Left lobe of liver (tissue), 2 donors: ENCODE data around the gene SLC16A10. TPM values are rescaled to one million over a fixed set of nuclear protein-coding genes. Genes with fewer than 3 reads are reported as not detected.
A peak's percentile ranks its signal among the peaks of the same experiment; 100 is the strongest.

Experiments used
- ATAC-seq: fragments of 200-7000 bp; cut with Tn5 transposase; one replicate; pipeline ENCODE4 v1.9.1; 2020; ENCODE audit warnings: mild to moderate bottlenecking, moderate library complexity
- DNase-seq: peaks from one replicate; pipeline ENCODE4 v3.0.0-alpha.2; 2020; ENCODE audit warnings: low spot score
- total RNA-seq: library from RNA; stranded (reverse); gene quantifications from one replicate; pipeline ENCODE4 v1.2.1, GENCODE V29; 2021
- donor health status: DM: no; HTN: no; CAD: no; lungs with moderate emphysema.
- donor health status: DM: no; HTN: yes; CAD: no.

SLC16A10 gene
- total RNA-seq, 1 donor from 2014 or later: 14.9 TPM

- ATAC-seq (peak; percentile 92), DNase-seq (no peak)
Observed at GRCh38 chr6:111210194-111210728, 123.0 kb downstream of the SLC16A10 start.

DNA sequence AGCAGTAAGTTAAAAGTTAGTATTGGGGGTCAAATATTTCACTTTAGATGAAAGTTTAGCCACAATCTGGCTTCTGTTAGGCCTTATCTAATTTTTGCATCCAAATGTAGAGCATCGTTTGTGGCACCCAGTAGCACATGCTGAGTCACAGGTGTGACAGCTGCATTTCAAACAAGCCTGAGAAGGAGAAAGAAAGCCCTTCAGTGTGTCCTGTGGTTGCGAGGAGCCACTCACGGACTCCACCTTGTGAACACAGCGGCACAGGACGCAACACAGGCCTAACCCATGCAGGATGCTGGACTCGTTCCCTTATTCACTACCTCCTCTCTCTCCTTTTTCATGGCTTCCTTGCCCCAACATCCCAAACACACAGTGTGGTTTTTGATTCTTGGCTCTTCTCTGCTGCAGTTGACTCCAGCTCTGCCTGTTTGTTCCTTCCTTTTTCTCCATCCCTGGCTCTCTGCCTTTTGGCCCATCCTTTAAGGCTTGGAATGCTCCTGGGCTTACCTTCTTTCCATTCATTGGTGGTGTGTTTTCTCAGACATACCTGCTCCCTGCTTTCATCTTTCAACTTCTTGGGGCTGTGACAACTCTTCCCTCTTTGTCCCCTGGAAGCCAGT, 124.2 kb downstream of the SLC16A10 start:
- DNase-seq: no peak
- ATAC-seq: no peak

DNA sequence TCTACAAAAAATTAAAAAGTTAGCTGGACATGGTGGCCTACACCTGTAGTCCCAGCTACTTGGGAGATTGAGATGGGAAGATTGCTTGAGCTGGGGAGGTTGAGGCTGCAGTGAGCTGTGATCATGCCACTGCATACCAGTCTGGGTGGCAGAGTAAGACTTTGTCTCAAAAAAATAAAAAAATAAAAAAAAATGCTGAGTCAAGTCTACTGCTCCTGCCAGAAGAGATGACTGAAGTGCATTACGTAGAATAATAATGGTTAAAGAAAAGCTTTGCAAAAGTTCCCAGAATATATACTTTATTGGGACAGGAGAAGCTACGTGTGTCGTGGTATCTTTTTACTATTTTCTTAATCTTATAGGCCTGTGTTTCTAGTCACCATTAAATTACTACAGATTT, 125.3 kb downstream of the SLC16A10 start:
- no peak for ATAC-seq
- no peak for DNase-seq

GRCh38 chr6:111215131-111215530, 127.8 kb downstream of the SLC16A10 start:
- DNase-seq (no peak), ATAC-seq (no peak)

DNA sequence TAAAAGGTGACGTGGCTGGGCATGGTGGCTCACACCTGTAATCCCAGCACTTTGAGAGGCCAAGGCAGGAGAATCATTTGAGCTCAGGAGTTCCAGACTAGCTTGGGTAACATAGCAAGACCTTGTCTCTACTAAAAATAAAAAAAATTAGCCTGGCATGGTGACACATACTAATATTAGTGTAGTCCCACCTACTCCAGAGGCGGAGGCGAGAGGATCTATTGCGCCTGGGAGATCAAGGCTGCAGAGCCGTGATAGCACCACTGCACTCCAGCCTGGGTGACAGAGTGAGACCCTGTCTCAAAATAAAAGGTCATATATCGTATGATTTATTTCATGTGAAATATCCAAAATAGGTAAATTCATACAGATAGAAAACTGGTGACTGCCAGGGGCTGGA, 132.5 kb downstream of the SLC16A10 start:
- no peak for ATAC-seq

GRCh38 chr6:111220383-111221031, 133.2 kb downstream of the SLC16A10 start:
- DNase-seq: no peak
- ATAC-seq: no peak

More for the DNA sequence above, 132.5 kb downstream of the SLC16A10 start:
- DNase-seq: no peak

DNA sequence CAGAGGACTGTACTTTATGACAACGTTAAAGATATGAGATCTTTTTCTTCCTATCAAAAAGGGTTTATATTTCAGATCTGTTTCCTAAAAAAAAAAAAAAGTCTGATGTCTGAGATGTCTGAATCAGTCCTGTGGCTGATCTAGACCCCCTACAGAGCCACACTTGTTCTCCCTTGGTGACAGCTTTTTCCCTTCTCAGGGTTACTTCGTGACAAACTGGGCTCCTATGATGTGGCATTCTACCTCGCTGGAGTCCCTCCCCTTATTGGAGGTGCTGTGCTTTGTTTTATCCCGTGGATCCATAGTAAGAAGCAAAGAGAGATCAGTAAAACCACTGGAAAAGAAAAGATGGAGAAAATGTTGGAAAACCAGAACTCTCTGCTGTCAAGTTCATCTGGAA, 134.5 kb downstream of the SLC16A10 start:
- DNase-seq (no peak), ATAC-seq (no peak)

DNA sequence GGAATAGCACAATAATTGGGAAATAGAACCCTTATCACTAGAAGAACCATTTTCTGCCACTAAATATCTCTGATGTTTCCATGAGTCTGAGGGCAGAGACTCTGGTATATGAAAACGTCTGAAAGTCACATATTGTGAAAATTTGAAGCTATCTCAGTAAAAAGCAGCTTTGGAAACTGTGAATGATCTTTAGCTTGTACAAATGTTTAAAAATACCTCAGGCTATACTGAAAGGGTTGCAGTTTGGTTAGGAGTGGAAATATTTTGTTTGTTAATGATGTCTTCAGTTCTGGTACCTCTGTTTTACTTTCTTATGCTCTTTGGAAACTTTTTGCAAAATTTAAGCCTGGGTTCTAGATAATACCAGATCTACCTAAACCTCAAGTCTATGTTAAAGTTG, 135.0 kb downstream of the SLC16A10 start:
- no peak for DNase-seq
- no peak for ATAC-seq

GRCh38 chr6:111228094-111228493, 140.8 kb downstream of the SLC16A10 start:
- ATAC-seq: peak; percentile 74
- DNase-seq: no peak

DNA sequence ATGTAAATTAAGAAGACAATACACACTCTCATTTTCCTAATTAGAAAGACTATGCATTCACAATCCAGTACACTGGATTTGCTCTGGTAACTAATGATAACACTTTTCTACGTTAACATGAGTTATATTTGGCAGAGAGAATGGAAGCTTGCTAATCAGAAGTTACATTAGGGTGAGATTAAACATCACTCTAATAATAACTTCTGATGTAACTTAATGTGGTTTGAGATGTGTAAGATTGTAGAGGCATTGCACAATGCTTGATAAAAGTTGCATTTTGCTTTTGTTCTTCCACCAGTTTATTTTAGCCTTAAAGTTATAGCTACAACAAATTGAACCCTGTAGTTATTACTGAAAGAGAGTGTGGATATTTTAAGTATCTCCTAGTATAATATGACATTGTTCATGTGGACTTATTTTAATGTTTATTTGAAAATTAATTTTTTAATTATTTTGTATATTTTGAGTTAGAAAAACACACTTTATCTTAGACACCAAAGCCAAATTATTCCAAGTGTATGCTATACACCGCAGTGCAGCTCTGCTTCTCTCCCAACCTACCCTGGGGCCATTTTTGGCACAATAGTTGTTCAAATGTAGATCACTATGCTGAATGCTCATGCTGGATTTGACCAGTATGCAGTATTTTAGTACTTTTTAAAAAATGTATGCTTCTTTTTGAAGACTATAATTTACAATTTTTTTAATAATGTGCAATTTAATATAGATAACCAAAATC, 143.2 kb downstream of the SLC16A10 start:
- ATAC-seq (peak; percentile 30), DNase-seq (no peak)

DNA sequence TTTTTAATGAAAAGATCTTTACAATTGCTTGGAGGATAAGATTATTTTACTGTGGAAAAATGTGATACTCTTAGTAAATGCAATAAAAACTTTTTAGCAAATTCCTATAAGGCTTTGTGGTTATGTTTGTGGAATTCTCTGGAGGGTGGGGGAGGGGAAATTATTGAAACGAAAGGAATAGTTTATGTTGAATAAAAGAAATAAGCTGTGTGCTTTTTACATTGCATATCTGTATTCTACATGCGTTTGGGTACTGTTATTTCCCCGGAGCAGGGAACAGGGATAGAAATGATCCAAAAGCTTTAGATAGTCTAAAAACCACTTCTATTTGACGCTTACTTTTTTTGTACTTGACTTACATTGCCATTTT, 143.8 kb downstream of the SLC16A10 start:
- no peak for DNase-seq
- no peak for ATAC-seq

DNA sequence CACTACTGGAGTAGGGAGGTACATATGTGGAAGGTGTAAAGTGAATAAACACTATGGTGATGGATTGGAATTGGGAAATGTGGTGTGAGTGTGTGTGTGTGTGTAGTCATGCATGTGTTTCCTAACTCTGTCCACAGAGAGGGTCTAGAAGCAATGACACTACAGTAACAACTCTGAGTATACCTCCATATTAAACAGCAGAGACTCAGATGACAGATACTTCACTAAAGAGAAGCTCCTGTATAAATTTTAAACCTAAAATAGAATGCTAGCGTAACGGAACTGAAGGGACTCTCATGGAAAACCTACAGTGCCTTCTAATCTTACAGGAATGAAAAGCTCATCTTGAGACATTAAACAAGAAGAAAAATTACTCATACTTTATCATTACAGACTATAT, 150.5 kb downstream of the SLC16A10 start:
- DNase-seq: no peak
- no peak for ATAC-seq

- ATAC-seq (no peak), DNase-seq (no peak)
Observed at GRCh38 chr6:111238464-111239119, 151.3 kb downstream of the SLC16A10 start.

- peak; percentile 36 for ATAC-seq
- DNase-seq: no peak
Observed at GRCh38 chr6:111239461-111239860, 152.2 kb downstream of the SLC16A10 start.

DNA sequence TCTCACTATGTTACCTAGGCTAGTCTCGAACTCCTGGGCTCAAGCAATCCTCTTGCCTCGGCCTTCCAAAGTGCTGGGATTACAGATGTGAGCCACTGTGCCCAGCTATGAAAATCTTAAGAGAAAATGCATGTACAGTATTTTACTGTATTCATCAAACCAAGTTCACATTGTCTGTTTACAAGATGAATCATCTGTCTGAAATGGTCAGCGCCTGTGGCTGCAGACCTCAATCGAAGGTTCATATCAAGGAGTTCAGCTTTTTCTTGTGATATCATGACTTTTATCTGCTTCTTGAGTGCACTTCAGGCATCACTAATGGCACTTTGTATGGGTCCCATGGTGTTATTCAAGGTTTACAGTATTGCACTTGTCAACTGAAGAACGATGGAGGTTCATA, 155.1 kb downstream of the SLC16A10 start:
- DNase-seq: no peak
- no peak for ATAC-seq

GRCh38 chr6:111243095-111243494, 155.8 kb downstream of the SLC16A10 start:
- DNase-seq (no peak), ATAC-seq (no peak)

DNA sequence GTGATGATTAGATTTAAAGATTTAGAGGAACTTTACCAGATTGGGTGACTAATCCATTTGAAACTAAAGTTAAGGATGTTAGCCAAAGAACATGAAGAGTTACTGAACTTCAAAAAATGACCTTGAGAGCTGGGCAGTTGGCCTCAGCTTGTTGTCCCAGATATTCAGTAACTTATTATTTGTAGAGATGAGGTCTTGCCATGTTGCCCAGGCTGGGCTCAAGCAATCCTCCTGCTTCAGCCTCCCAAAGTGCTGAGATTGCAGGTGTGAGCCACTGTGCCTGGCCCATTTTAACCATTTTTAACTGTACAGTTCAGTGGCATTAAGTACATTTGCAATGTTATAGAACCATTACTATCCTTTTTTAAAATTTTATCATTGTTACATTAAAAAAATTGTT, 161.5 kb downstream of the SLC16A10 start:
- ATAC-seq: no peak
- no peak for DNase-seq

GRCh38 chr6:111250791-111251354, 163.6 kb downstream of the SLC16A10 start:
- no peak for DNase-seq
- no peak for ATAC-seq

DNA sequence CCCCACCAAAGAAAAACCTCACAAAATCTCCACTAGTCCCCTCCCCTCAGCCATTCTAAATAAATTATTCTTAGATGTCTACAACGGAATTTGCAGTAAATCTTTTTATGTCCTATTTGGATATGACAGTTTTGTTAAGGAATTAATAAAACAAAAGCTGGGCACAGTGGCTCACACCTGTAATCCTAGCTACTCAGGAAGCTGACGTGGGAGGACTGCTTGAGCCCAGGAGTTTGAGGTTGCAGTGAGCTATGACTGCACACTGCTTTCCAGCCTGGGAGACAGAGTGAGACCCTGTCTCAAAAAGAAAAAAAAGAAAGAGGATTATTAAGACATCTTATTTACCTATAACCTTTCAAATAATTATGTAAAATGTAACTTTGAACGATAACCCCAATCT, 165.4 kb downstream of the SLC16A10 start:
- DNase-seq (no peak), ATAC-seq (no peak)

- no peak for DNase-seq
Observed at GRCh38 chr6:111254004-111254778, 166.9 kb downstream of the SLC16A10 start.

More at GRCh38 chr6:111254004-111254778, 166.9 kb downstream of the SLC16A10 start:
- no peak for ATAC-seq
